Left colon (tissue), 2 donors: ENCODE measurements around the gene NKD2. TPM values are rescaled to one million over a fixed set of nuclear protein-coding genes. Genes with fewer than 3 reads are reported as not detected.
"Not testable (repeated sequence)": the region's sequence is repeated elsewhere in the genome, so short reads cannot be mapped to it uniquely, and the experiment has no call there.

ENCODE experiments used
- ATAC-seq: fragments of 200-7000 bp; cut with Tn5 transposase; one replicate; pipeline ENCODE4 v1.9.1; 2020; ENCODE audit warnings: mild to moderate bottlenecking, moderate library complexity
- DNase-seq, 2 donors: peaks; one replicate each; pipeline ENCODE4 v3.0.0-alpha.2; 2020
- intact Hi-C, 2 donors: fragments of 100-400 bp; cut with DNase I in 1 of 2; cut with micrococcal nuclease in 1 of 2; formaldehyde crosslinking; loops; one replicate each; pipeline versions ENCODE4 v1.11.2 to v1.14.0; 2022; cut with DNase I, micrococcal nuclease
- total RNA-seq, 2 donors: library from RNA; stranded (reverse); fragmentation: NEBNext Ultra II Directional; extraction: Animal tissue kit (Norgen Biotek cat#: 25700); gene quantifications; one replicate each; pipeline ENCODE4 v1.2.1, GENCODE V29; 2021
- donor health status: DM: no; HTN: no; CAD: no.
- donor health status: DM: yes; HTN: yes; CAD: no.

Gene NKD2
- total RNA-seq, 2 donors from 2014 or later = 1.6 TPM

GRCh38 chr5:1073239-1074102 lies 64.9 kb downstream of the NKD2 start:
- peak; percentile 62 to 65 for DNase-seq
- intact Hi-C loops = no loop called here
- peak; percentile 81 for ATAC-seq

DNA sequence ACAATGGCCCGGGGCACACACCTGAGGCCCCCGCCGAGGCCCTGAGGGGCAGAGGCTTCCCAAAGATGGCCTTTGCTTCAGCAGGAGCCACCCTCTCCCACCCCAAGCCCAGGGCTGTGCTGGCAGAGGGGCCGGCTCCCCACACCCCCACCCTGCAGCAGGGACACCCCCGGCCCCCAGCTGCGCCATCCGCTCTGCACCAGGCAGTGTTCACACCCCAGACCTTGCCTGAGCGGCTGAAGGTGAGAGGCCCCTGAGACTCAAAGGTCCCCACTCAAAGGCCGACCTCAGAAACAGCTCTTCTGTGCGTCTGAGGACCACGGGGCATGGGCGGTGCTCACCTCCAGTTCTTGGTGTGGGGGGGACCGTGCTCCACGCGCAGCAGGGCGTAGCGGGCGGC lies 65.6 kb downstream of the NKD2 start:
- DNase-seq (no peak), ATAC-seq (no peak)
- intact Hi-C loops = no loop called here

DNA sequence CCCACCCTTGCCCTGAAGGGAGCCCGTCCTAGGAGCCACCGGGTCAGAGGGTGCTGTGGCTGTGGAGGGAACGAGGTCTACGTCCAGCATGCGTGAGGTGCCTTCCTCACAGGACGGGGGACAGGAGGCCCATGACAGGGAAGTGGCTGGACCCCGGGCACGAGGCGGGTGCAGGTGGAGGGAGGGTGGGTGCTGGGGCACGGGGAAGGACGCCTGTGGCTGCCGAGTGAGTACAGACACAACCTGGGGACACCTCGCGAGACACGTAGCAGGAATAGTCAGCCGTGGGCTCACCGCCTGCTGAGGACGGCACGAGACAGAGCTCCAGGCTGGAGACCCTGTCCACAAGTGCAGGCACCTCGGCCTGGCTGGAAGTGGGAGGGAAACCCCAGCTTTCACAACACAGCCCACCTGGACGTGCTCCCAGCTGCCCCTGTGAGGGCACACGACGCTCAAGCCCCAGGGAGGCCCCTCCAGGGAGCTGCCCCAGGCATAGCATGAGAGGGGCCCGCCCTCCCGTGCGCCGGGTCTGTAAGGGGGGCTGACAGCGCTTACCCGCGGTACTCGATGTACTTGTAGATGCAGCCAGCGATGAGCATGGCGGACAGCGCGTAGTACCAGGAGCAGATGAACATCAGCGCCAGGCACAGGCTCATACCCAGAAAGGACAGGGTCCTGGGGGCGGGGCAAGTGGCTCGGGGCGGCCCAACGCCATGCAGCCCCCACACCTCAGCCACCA lies 66.4 kb downstream of the NKD2 start:
- DNase-seq = no peak
- intact Hi-C loops = no loop called here
- ATAC-seq = no peak

DNA sequence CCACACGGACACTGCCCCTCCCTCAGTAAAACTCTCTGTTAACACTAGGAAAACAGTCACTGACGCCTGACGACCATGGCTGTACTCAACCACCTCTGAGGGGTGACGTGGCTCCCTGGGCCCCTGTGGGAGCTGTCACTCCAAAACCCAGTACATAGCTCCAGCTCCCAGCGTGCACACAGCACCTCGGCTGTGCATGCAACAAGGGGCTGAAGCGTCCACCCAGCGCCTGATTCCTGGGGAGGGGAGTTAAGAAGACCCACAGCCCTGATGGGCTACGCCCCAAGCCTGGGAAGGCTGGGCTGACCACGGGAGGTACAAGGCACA lies 66.9 kb downstream of the NKD2 start:
- intact Hi-C loops = no loop called here
- no peak for DNase-seq
- ATAC-seq = no peak

- DNase-seq (no peak), ATAC-seq (no peak)
- intact Hi-C loops = no loop called here
Observed at GRCh38 chr5:1075931-1076330, 67.3 kb downstream of the NKD2 start.

DNA sequence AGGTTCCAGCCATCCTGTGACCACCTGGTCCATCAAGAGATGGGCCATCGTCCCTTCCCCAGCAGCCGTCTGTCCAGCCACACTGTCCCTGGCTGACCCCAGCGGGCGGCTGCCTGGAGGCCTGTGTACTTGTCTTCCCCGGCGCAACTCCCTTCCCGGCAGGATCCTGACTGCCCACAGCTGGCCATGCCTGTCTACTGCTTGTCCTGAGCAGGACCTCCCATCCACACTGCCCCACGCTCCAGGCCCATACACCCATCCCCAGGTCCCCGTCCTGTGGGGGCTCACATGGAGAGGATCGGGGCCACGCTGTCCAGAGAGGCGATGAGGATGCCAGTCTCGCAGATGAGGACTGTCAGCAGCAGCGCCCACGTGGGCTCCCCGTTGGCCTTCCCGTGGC lies 67.8 kb downstream of the NKD2 start:
- no peak for ATAC-seq
- DNase-seq = no peak
- intact Hi-C loops = no loop called here

GRCh38 chr5:1077026-1077425 lies 68.4 kb downstream of the NKD2 start:
- no peak for ATAC-seq
- no peak for DNase-seq
- intact Hi-C loops = no loop called here

DNA sequence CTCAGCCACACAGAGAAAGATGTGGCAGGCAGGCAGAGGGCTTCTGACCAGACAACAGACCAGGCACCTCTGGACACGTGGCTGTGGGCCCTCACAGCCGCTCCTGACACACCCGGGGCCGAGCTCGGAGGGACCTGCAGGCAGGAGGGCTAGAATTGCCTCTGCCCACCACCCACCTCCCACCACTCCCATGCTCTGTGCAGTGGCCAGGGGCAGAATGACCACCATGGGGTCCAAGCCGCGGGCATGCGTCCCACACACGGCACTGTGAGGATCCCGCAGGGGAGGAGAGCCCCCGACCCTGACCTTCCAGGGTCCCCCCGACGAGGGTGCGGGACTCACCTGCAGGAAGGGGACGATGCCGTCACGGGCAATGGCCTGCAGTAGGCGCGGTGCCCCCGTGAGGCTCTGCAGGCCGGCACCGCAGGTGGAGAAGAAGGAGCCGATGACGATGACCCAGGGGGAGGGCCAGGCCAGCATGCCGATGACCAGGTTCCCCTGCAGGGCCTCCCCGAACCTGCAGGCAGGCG lies 69.0 kb downstream of the NKD2 start:
- DNase-seq = no peak
- ATAC-seq = no peak
- intact Hi-C loops = no loop called here

DNA sequence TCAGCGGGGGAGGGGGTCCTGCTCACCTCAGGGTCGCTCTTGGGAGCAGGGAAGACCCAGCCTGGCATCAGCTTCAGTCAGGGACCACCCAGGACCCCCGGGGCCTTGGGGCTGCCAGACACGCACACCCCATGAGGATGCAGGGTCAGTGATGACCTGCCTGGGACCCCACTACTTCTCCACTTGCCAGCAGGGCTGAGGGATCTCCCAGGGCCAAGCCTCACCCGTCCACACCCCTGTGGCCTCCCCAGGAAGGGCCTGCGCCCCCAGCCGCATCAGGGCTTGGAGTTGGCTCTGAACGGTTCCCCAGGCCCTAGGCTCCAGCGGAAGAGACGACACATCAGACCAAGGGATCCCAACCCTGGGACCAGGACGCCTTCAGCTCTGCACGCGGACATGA lies 69.6 kb downstream of the NKD2 start:
- ATAC-seq (no peak), DNase-seq (no peak)
- intact Hi-C loops = no loop called here

DNA sequence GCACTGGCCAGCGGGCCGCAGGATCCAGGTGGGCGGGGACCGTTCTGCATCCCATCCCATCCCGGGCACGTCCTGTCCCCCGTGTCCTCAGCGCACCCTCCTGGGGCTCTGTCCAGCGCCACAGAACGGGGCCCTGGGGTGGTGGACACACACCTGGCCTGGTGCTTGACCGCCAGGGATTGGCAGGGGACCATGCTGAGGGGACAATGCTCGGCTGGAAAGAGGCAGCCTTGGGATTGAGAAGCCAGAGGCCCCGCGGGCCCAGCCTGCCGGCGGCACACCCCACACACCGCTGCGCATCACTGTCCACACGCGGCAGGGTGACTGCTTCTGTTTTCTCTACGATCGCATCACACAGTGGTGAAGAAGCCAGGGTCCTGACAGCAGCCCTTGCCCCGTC lies 70.2 kb downstream of the NKD2 start:
- intact Hi-C loops = no loop called here
- ATAC-seq (no peak), DNase-seq (no peak)

DNA sequence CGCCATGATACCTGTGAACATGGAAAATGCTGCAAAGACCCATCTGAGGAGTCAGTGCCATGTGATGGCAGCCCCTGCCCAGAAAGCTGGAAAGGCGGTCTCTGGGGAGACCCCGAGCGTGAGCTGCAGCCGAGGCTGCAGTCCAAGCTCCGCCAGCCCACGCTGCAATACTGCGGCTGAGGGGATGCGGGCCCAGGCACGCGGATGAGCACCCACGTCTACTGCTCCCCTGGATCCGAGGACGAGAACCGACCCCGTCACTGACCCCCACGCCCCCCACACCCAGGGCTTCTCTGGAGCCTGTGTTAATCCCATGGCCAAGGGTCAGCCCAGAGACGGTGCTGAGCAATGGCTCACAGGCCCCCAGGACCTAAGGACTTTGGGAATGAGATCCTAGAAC lies 70.9 kb downstream of the NKD2 start:
- ATAC-seq (no peak), DNase-seq (no peak)
- intact Hi-C loops = no loop called here

DNA sequence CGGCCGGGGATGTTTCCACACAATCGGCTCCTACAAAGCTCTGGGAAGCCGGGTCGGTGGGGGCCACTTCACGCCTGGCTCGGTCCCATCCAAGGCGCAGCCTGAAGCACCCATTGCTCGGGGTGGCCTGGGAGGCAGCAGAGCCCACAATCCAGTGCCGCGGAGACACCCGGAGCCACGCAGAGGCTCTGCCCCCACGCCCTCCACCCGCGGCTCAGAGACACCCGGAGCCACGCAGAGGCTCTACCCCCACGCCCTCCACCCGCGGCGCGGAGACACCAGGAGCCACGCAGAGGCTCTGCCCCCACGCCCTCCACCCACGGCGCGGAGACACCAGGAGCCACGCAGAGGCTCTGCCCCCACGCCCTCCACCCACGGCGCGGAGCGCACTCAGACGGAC lies 71.4 kb downstream of the NKD2 start:
- intact Hi-C loops = no loop called here
- ATAC-seq (no peak), DNase-seq (no peak)

- ATAC-seq (peak; percentile 13), DNase-seq (no peak)
- intact Hi-C loops = no loop called here
Observed at GRCh38 chr5:1080432-1080831, 71.8 kb downstream of the NKD2 start.

GRCh38 chr5:1081519-1081918 lies 72.9 kb downstream of the NKD2 start:
- ATAC-seq = no peak
- intact Hi-C loops = no loop called here
- DNase-seq = no peak

DNA sequence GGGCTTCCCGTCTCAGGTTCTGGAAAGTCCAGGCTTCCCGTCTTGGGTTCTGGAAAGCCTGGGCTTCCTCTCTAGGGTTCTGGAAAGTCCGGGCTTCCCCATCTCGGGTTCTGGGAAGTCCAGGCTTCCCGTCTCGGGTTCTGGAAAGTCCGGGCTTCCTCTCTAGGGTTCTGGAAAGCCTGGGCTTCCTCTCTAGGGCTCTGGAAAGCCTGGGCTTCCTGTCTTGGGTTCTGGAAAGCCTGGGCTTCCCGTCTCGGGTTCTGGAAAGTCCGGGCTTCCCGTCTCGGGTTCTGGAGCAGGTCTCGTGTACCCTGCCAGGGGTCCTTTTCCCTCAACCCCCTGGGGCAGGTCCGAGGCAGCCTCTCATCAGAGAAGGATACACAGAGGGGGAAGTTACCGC lies 74.4 kb downstream of the NKD2 start:
- DNase-seq, intact Hi-C loops, ATAC-seq: not testable (repeated sequence)

DNA sequence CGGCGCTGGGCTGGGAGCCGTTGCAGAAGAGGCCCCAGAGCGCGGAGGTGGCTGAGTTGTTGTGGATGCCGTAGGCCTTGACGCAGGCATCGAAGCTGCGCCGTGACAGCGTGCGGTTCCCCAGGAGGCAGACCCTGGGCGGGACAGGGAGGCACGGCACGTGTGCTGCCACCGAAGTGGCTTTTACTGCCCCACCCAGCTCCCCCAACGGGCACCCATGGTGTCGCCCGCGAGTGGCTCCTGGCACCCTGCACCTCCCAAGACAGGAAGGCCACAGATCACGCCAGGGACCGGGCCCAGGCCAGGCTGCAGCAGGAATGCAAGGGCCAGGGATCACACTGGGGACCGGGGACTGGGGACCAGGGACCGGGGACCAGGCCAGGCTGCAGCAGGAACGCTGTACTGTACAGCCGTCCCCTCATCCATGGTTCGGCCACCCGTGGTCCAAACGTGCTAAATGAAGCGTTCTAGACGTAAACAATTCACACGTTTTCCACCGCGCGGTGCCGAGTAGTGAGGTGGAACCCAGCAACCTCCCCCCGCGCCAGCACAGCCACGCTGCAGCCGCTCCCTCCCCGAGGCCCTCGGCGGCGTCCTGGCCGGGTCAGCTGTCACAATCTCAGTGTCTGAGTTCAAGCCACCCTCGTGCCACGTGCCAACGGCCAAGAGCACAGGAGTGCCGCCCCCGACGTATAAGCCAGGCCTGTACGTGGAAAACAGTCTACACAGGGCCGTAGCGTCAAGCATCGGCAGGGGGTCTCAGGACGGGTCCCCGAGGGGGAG lies 75.4 kb downstream of the NKD2 start:
- no peak for DNase-seq
- no peak for ATAC-seq
- intact Hi-C loops = no loop called here

GRCh38 chr5:1085391-1085790 lies 76.8 kb downstream of the NKD2 start:
- no peak for ATAC-seq
- intact Hi-C loops = no loop called here
- DNase-seq = no peak

DNA sequence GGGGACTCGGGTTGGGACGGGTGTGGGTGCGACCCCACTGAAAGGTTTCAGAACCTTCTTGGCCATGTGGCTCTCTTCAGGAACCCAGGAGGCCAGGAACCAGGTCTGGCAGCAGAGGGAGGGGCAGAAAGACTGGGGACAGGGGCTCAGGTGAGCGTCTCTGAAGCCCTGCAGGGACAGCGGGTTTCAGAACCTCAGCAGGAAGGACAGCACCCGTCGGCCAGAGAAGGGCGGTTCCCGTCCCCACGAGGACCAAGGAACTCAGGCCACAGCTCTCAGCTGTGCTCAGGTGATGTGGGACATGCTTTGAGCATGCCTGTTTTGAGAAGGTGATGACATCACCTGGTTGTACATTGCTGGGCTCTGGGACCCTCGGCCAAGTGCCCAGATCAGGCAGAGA lies 77.5 kb downstream of the NKD2 start:
- no peak for ATAC-seq
- intact Hi-C loops = no loop called here
- DNase-seq = no peak

DNA sequence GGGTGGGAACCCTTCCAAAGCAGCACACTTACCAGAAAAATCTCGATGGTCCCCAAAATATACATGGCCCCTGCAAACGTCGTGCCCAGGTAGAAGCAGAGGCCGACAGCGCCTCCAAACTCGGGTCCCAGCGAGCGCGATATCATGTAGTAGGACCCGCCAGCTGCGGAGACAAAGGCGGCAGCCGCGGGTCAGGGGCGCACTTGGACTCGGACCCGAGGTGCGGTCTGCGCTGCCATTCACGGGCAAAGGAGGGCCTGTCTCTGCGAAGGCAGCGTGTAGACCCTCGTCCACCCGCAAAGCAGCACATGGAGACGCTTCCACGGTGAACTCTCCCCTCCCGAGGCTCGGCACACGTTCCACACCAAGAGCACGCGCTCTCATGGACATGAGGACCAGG lies 78.3 kb downstream of the NKD2 start:
- intact Hi-C loops = no loop called here
- no peak for ATAC-seq
- no peak for DNase-seq

DNA sequence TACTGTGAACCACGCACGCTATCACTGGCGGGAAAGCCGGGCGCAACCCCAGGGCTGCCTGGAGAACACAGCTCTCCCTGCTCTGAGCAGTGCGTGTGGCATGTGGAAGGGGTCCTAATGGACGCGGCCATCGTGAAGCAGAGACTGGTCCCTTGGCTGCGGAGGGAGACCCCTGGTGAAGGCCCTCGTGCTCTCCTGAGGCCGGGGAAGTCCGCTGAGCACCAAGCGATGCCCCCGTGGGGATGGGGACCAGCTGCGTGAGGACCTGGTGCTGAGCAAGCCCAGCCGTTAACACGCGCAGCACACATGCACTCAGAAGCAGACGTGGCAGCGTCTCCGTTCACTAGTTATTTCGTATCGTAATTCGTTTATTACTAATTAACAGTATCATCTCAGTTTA lies 78.8 kb downstream of the NKD2 start:
- intact Hi-C loops = no loop called here
- DNase-seq = no peak
- no peak for ATAC-seq
